ENCODE data around the gene PCDH9.

PCDH9 gene

DNA sequence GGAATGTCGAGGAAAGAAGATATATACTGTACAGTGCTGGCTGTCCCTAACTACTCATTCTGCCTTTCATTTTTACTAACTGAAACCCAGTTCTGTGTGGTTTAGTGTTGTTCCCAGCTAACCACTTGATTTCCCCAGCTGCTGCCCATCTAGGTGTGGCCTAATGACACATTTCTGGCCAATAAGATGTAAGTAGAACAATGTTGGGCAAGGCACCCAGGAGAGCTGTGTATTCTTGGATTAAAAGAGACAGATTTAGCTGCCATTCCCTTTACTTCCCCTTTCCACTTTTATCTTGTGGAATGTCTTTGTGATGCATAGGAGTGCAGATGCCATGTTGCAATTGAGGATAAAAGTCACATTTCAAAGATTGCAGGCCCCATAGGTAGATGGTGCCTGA lies 28.3 kb upstream of the PCDH9 start:
- no peak for DNase-seq (ENCODE audit: low spot score)
- TF ChIP-seq, protein P1, sequence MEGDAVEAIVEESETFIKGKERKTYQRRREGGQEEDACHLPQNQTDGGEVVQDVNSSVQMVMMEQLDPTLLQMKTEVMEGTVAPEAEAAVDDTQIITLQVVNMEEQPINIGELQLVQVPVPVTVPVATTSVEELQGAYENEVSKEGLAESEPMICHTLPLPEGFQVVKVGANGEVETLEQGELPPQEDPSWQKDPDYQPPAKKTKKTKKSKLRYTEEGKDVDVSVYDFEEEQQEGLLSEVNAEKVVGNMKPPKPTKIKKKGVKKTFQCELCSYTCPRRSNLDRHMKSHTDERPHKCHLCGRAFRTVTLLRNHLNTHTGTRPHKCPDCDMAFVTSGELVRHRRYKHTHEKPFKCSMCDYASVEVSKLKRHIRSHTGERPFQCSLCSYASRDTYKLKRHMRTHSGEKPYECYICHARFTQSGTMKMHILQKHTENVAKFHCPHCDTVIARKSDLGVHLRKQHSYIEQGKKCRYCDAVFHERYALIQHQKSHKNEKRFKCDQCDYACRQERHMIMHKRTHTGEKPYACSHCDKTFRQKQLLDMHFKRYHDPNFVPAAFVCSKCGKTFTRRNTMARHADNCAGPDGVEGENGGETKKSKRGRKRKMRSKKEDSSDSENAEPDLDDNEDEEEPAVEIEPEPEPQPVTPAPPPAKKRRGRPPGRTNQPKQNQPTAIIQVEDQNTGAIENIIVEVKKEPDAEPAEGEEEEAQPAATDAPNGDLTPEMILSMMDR (IDR thresholded peaks at IDR 0.05; ENCODE audit: extremely low read depth, missing control alignments) = no peak

DNA sequence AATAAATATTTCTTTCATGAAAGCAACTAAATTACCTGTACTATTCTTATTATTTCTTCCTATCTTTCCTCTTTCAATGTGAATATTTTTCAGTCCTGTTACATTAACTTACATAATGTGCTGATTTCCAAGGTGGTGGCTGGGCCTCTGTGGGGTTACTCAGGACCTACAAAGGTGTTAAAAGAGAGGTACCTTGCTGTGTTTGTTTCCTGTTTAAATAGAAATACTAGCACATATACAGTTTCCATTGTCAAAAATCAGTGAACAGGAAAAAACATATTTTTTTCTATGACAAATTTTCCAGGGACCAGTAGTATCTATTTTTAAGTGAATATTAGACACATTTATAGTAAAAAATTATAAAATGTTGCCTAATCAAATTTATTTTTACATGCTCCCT lies 8.7 kb upstream of the PCDH9 start:
- DNase-seq (ENCODE audit: low spot score) = no peak

DNA sequence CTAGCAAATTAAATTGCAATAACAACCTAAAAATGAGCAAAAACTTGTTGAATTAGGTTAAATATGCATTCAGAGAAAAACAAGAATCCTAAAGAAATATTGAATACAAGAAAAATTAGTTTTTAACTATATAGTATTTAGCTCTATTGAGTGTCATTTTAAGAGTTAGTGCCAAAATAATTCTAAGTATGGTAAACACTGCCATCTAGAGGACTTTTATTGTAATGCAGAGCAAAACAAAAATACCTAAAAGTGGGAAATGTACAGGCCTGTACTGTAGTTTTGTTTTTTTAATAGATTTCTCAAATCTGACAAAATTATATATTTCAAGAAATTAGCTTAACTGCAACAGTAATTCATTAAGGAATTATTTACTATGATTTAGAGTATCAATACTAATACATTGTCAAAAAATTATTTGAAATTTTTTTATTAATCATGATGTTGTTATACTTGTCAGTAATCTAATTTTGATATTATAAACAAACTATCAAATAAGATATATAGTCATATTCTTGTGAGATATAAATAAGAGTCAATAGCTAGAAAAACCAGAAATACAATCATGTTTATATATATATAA lies 8.2 kb upstream of the PCDH9 start:
- peak; percentile 15 for DNase-seq (ENCODE audit: low spot score)
- TF ChIP-seq, protein P1 (IDR thresholded peaks at IDR 0.05; ENCODE audit: extremely low read depth, missing control alignments) = no peak

More for the DNA sequence above, 8.7 kb upstream of the PCDH9 start:
- TF ChIP-seq, protein P1 (IDR thresholded peaks at IDR 0.05; ENCODE audit: extremely low read depth, missing control alignments) = no peak

DNA sequence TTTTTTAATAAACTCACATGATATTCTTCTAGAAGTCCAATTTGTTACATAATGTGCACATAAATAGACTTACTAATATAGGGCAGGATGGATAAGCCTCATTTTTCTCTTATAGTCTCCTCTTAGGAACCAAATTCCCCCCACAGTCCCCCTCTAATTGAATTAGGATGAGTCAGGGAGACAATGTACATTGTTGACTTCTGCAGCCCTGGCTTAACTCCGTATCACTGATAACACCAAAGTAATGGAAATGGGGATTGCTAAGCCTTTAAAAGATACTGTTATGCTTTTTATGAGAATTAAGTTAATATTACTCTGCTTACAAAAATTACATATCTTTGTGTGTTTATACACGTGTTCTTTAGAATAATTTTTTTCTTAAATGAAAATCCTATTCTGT lies 5.1 kb upstream of the PCDH9 start:
- no peak for DNase-seq (ENCODE audit: low spot score)
- TF ChIP-seq, protein P1 (IDR thresholded peaks at IDR 0.05; ENCODE audit: extremely low read depth, missing control alignments) = no peak

DNA sequence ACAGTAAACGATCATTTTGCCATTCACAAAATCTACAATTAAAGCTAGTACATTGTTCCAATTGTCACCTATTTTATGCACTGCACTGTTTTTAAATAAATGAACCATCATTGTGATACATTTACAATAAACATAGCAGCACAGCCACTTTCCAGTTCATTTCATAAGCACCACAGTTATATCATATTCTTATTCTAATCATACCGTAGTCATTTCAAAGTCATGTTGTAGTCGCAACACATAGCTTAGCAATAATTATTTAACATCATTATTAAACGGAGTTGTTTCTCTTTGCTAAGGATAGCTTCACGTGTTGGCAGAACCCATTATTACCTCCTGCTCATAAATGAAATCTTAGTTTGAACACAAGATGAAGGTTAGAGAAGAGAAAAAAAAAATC lies 2.2 kb upstream of the PCDH9 start:
- no peak for DNase-seq (ENCODE audit: low spot score)

DNA sequence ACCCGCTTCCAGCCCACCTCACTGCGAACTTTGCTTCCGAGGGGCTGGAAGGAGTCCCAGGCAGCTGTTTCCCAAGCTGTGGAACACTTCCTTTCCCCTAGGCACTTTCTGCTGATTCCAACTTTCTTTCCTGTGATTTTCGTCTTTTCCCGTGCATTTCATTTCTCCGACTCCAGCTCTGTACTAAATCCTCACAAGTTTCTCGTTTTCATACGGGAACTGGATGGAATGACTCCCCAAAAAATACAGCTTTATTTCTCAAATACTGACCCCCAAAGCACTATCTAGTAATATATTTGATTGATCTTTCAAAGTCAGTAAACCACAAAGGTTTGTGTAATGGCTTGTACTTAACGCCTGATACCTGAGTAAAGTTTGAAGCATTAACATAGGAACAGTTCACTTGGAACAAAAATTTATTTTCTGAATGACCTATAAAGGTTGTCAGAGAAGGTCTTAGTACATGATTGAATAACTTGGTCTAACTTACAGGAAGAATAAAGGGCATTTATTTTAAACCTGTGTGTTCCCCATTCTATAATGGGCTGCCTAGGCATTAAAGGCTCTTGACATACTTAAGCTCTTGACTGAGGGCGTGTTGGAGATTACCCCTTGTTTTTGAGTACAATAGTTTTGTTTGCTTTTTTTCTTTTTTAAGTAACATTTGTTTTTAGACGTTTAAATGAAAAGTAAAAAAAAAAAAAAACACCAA lies 1.3 kb upstream of the PCDH9 start:
- no peak for DNase-seq (ENCODE audit: low spot score)
- TF ChIP-seq, protein P1 (IDR thresholded peaks at IDR 0.05; ENCODE audit: extremely low read depth, missing control alignments) = no peak

More for the DNA sequence above, 2.2 kb upstream of the PCDH9 start:
- TF ChIP-seq, protein P1 (IDR thresholded peaks at IDR 0.05; ENCODE audit: extremely low read depth, missing control alignments) = no peak

DNA sequence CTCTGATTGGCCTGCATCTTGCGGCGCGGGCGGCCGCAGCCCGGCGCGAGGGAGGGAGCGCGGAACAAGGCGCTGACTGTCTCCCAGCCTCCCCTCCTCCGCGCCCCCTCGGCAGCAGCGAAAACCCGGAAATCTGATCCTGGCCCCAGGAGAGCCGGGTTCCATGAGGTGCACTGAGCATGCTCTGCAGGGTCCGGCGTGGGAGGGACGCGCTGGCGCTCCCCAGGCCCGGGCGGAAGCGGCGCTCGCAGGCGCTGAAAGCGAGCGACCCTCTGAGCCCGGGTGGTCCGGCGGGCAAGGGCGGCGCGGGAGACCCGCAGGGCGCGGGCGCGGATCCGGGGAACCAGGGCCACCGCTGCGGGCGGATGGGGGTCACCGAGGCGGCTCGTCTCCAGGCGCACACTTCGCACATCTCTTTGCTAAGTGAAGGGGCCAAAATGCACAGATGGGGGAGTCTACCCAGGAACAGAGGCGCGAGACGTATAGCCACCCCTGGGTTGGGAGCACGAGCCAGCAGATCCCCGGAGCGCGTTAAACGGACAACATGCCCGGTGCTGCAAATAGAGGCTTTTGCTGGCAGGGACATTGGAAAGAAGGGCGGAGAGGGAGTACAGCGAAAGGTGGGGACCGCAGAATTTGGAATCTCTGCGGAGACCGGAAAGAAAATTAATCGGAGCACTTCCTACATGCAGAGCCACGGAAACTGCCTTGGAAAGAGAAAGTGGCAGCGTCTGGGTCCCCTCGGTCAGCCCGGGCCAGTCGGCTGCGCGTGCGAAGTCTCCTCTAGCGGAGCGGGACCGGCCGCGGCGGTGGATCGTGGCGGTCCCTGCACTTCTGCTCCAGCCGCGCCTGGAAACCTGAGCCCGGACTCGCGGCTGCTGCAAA lies 510 bp upstream of the PCDH9 start:
- TF ChIP-seq, protein P1 (IDR thresholded peaks at IDR 0.05; ENCODE audit: extremely low read depth, missing control alignments) = no peak
- peak; percentile 91 for DNase-seq (ENCODE audit: low spot score)

Data from GM20000 (cell line).